HEK293 (cell line): ENCODE results near the gene YIF1B.

Experiments
- CTCF ChIA-PET: fragments of 350-600 bp; formaldehyde crosslinking; extraction: SDS; loops from one replicate; lab custom pipeline; 2021; ENCODE audit warnings: antibody characterized with exemption; lab: Yijun Ruan, JAX
- POLR2A ChIA-PET: fragments of 300-600 bp; formaldehyde crosslinking; extraction: SDS; loops from one replicate; lab custom pipeline; 2020; ENCODE audit warnings: antibody characterized with exemption, inconsistent platforms; lab: Yijun Ruan, JAX
- H3K27ac ChIP-seq: fragments of 200-500 bp; sonication (Bioruptor generic); 2 replicates; pipeline ENCODE4 v1.5.1; 2014; ENCODE audit warnings: low read depth, low read length, control low read depth, inconsistent platforms; ENCODE audit errors: extremely low read depth
- H3K36me3 ChIP-seq, 2 experiments: fragments of 200-500 bp in 1 of 2; sonication (Bioruptor generic) in 1 of 2; 1 replicate in 1 of 2; 2 replicates in 1 of 2; pipeline ENCODE4 v1.5.1; 2014 to 2017; ENCODE audit warnings: inconsistent platforms in 2 of 2, low read length in 2 of 2; ENCODE audit not compliant: control insufficient read depth in 2 of 2, insufficient read depth in 1 of 2
- H3K4me1 ChIP-seq: fragments of 200-500 bp; sonication (Bioruptor generic); 2 replicates; pipeline ENCODE4 v1.5.1; 2014; ENCODE audit warnings: mild to moderate bottlenecking, low read length, inconsistent platforms; ENCODE audit not compliant: control insufficient read depth, insufficient read depth
- H3K4me3 ChIP-seq: 2 replicates; pipeline ENCODE4 v1.5.1; 2011; ENCODE audit warnings: low read depth, mild to moderate bottlenecking, control low read depth, low read length, moderate library complexity
- H3K9me3 ChIP-seq: fragments of 200-500 bp; sonication (Bioruptor generic); 2 replicates; pipeline ENCODE4 v1.5.1; 2014; ENCODE audit warnings: low read depth, low read length, inconsistent platforms; ENCODE audit not compliant: control insufficient read depth, insufficient read depth
- GLI2 ChIP-seq: fragments of 450-650 bp; formaldehyde crosslinking; IDR thresholded peaks from 2 replicates; pipeline ENCODE4; 2017; ENCODE audit warnings: missing biosample characterization, missing genetic modification characterization, low read depth, borderline replicate concordance
- KLF8 ChIP-seq: fragments of 450-650 bp; formaldehyde crosslinking; IDR thresholded peaks from 2 replicates; pipeline ENCODE4 v1.5.1; 2016; ENCODE audit warnings: missing biosample characterization, missing genetic modification characterization
- OVOL3 ChIP-seq: fragments of 450-650 bp; formaldehyde crosslinking; IDR thresholded peaks from 2 replicates; pipeline ENCODE4 v1.5.1; 2016; ENCODE audit warnings: missing biosample characterization, missing genetic modification characterization
- YY2 ChIP-seq: fragments of 450-650 bp; formaldehyde crosslinking; IDR thresholded peaks from 2 replicates; pipeline ENCODE4 v1.5.1; 2016; ENCODE audit warnings: missing biosample characterization, missing genetic modification characterization
- ZBTB48 ChIP-seq: fragments of 450-650 bp; formaldehyde crosslinking; IDR thresholded peaks from 2 replicates; pipeline ENCODE4 v1.5.1; 2016; ENCODE audit warnings: missing biosample characterization, missing genetic modification characterization
- ZNF112 ChIP-seq: fragments of 450-650 bp; formaldehyde crosslinking; IDR thresholded peaks from 2 replicates; pipeline ENCODE4 v1.5.0; 2017; ENCODE audit warnings: missing biosample characterization, missing genetic modification characterization
- ZNF138 ChIP-seq: fragments of 450-650 bp; formaldehyde crosslinking; IDR thresholded peaks from 2 replicates; pipeline ENCODE4 v1.5.1; 2016; ENCODE audit warnings: missing biosample characterization, missing genetic modification characterization, borderline replicate concordance
- ZNF146 ChIP-seq: fragments of 450-650 bp; formaldehyde crosslinking; IDR thresholded peaks from 2 replicates; pipeline ENCODE4 v1.5.1; 2016; ENCODE audit warnings: missing biosample characterization, missing genetic modification characterization
- ZNF175 ChIP-seq: fragments of 450-650 bp; formaldehyde crosslinking; IDR thresholded peaks from 2 replicates; pipeline ENCODE4 v1.5.1; 2016; ENCODE audit warnings: missing biosample characterization, missing genetic modification characterization
- ZNF202 ChIP-seq: fragments of 450-650 bp; formaldehyde crosslinking; IDR thresholded peaks from 2 replicates; pipeline ENCODE4 v1.5.1; 2016; ENCODE audit warnings: missing biosample characterization, missing genetic modification characterization, borderline replicate concordance
- ZNF223 ChIP-seq: fragments of 450-650 bp; formaldehyde crosslinking; IDR thresholded peaks from 2 replicates; pipeline ENCODE4 v1.5.1; 2016; ENCODE audit warnings: missing biosample characterization, missing genetic modification characterization
- ZNF266 ChIP-seq: fragments of 450-650 bp; formaldehyde crosslinking; IDR thresholded peaks from 2 replicates; pipeline ENCODE4 v1.5.1; 2016; ENCODE audit warnings: missing biosample characterization, missing genetic modification characterization, low read depth
- ZNF292 ChIP-seq: fragments of 450-650 bp; formaldehyde crosslinking; IDR thresholded peaks from 2 replicates; pipeline ENCODE4 v1.5.1; 2016; ENCODE audit warnings: low read depth, missing biosample characterization, missing genetic modification characterization, borderline replicate concordance
- ZNF354C ChIP-seq: fragments of 450-650 bp; formaldehyde crosslinking; IDR thresholded peaks from 2 replicates; pipeline ENCODE4 v1.5.1; 2016; ENCODE audit warnings: missing biosample characterization, missing genetic modification characterization, low read depth, borderline replicate concordance
- ZNF391 ChIP-seq: fragments of 450-650 bp; formaldehyde crosslinking; IDR thresholded peaks from 2 replicates; pipeline ENCODE4 v1.5.1; 2016; ENCODE audit warnings: low read depth, missing biosample characterization, missing genetic modification characterization, borderline replicate concordance
- ZNF560 ChIP-seq: fragments of 450-650 bp; formaldehyde crosslinking; IDR thresholded peaks from 2 replicates; pipeline ENCODE4 v1.5.1; 2017; ENCODE audit warnings: missing biosample characterization, missing genetic modification characterization, borderline replicate concordance
- ZNF621 ChIP-seq: fragments of 450-650 bp; formaldehyde crosslinking; IDR thresholded peaks from 2 replicates; pipeline ENCODE4 v1.5.1; 2017; ENCODE audit warnings: missing biosample characterization, missing genetic modification characterization
- ZNF660 ChIP-seq: fragments of 450-650 bp; IDR thresholded peaks from 2 replicates; pipeline ENCODE4 v1.5.1; 2018; ENCODE audit warnings: missing biosample characterization, mild to moderate bottlenecking, missing genetic modification characterization
- ZNF664 ChIP-seq: fragments of 450-650 bp; formaldehyde crosslinking; IDR thresholded peaks from 2 replicates; pipeline ENCODE4 v1.5.1; 2016; ENCODE audit warnings: missing biosample characterization, missing genetic modification characterization
- ZNF701 ChIP-seq: fragments of 450-650 bp; formaldehyde crosslinking; IDR thresholded peaks from 2 replicates; pipeline ENCODE4 v1.5.1; 2016; ENCODE audit warnings: missing biosample characterization, missing genetic modification characterization
- ZNF791 ChIP-seq: fragments of 450-650 bp; formaldehyde crosslinking; IDR thresholded peaks from 2 replicates; pipeline ENCODE4 v1.5.1; 2016; ENCODE audit warnings: missing biosample characterization, missing genetic modification characterization
- TF ChIP-seq, protein P1 (sequence below): fragments of 450-650 bp; formaldehyde crosslinking; IDR thresholded peaks from 2 replicates; pipeline ENCODE4 v1.5.1; 2016; ENCODE audit warnings: missing biosample characterization, missing genetic modification characterization
- TF ChIP-seq, protein P2 (sequence below): fragments of 450-650 bp; formaldehyde crosslinking; IDR thresholded peaks from 2 replicates; pipeline ENCODE4 v1.5.1; 2016; ENCODE audit warnings: missing biosample characterization, missing genetic modification characterization, borderline replicate concordance
- TF ChIP-seq, protein P3 (sequence below): fragments of 450-650 bp; formaldehyde crosslinking; conservative IDR thresholded peaks from 2 replicates; pipeline ENCODE4 v1.5.1; 2016; ENCODE audit warnings: low read depth, missing biosample characterization, missing genetic modification characterization
- TF ChIP-seq, protein P4 (sequence below): fragments of 450-650 bp; formaldehyde crosslinking; IDR thresholded peaks from 2 replicates; pipeline ENCODE4 v1.5.1; 2017; ENCODE audit warnings: missing biosample characterization, missing genetic modification characterization
- TF ChIP-seq, protein P5 (sequence below): fragments of 450-650 bp; formaldehyde crosslinking; IDR thresholded peaks from 2 replicates; pipeline ENCODE4 v1.5.1; 2016; ENCODE audit warnings: missing biosample characterization, missing genetic modification characterization
- TF ChIP-seq, protein P6 (sequence below): fragments of 450-650 bp; formaldehyde crosslinking; IDR thresholded peaks from 2 replicates; pipeline ENCODE4 v1.5.1; 2016; ENCODE audit warnings: missing biosample characterization, missing genetic modification characterization

Gene YIF1B

DNA sequence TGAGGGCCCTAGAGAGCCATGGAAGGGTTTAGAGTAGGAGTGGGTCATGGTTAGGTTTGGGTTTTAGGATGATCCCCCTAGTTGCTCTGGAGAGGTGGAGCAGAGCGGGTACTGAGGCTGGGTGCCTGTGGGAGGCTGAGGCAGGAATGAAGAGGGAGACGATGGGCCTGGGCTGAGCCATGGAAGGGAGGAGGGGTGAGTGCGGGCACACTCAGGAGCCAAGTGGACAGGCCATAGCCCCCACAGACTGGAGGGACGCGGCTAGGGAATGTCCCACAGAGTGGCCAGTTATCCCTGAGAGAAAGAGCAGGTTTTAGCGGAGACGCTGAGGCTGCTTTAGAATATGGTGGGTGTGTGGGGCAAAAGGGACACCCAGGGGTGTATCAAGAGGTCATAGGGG, 13.9 kb upstream of the YIF1B start:
- no peaks in the 10 kb centered on the region; a peak in 1 of 3 replicates for H3K36me3 ChIP-seq
- CTCF ChIA-PET: interaction anchor here (1.0 to 9.9 kb wide), 2 partner anchors 62 to 86 kb away, joined by 4 to 183 read pairs; no protein-coding TSS in a partner anchor
- no peaks in the 10 kb centered on the region for H3K9me3 ChIP-seq
- no peak for TF ChIP-seq ZNF223 (tag by site-specific recombination)
- TF ChIP-seq ZNF660 (tag by site-specific recombination): no peak
- TF ChIP-seq ZNF791 (tag by site-specific recombination): no peak
- no peak for TF ChIP-seq ZBTB48 (tag by site-specific recombination)
- TF ChIP-seq ZNF292 (tag by site-specific recombination): no peak
- TF ChIP-seq ZNF202 (tag by site-specific recombination): no peak
- TF ChIP-seq ZNF266 (tag by site-specific recombination): no peak
- TF ChIP-seq YY2 (tag by site-specific recombination): no peak
- TF ChIP-seq, protein P1, sequence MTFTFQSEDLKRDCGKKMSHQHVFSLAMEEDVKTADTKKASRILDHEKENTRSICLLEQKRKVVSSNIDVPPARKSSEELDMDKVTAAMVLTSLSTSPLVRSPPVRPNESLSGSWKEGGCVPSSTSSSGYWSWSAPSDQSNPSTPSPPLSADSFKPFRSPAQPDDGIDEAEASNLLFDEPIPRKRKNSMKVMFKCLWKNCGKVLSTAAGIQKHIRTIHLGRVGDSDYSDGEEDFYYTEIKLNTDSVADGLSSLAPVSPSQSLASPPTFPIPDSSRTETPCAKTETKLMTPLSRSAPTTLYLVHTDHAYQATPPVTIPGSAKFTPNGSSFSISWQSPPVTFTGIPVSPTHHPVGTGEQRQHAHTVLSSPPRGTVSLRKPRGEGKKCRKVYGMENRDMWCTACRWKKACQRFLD (tag by site-specific recombination): no peak
- no peak for TF ChIP-seq GLI2
- no peak for TF ChIP-seq ZNF138 (tag by site-specific recombination)
- no peak for TF ChIP-seq ZNF701 (tag by site-specific recombination)
- no peak for TF ChIP-seq ZNF175 (tag by site-specific recombination)
- no peak for TF ChIP-seq ZNF664 (tag by site-specific recombination)
- POLR2A ChIA-PET: no interaction called here
- no peak overlapping the region for H3K27ac ChIP-seq
- no peak overlapping the region for H3K4me3 ChIP-seq
- no peaks in the 10 kb centered on the region for H3K4me1 ChIP-seq

DNA sequence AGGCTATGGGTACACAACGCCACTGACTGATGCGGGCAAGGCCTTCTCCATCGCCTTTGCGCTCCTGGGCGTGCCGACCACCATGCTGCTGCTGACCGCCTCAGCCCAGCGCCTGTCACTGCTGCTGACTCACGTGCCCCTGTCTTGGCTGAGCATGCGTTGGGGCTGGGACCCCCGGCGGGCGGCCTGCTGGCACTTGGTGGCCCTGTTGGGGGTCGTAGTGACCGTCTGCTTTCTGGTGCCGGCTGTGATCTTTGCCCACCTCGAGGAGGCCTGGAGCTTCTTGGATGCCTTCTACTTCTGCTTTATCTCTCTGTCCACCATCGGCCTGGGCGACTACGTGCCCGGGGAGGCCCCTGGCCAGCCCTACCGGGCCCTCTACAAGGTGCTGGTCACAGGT, 10.8 kb upstream of the YIF1B start:
- ChIA-PET POLR2A (interaction anchor here (0.6 kb wide), 1 partner anchor 17 kb away, joined by 4 read pairs; no protein-coding TSS in a partner anchor), CTCF (interaction anchor here (0.6 to 1.4 kb wide), 4 partner anchors 8 to 423 kb away, joined by 3 read pairs; no protein-coding TSS in a partner anchor)
- no peak overlapping the region for H3K4me3 ChIP-seq
- no peaks in the 10 kb centered on the region for H3K9me3 ChIP-seq
- no peaks in the 10 kb centered on the region for H3K4me1 ChIP-seq
- no peak overlapping the region for H3K27ac ChIP-seq
- no peaks in the 10 kb centered on the region; a peak in 1 of 3 replicates for H3K36me3 ChIP-seq
- TF ChIP-seq ZNF202 (tag by site-specific recombination) (no peak), ZNF621 (tag by site-specific recombination) (no peak), ZNF701 (tag by site-specific recombination) (no peak), ZNF354C (no peak), ZNF391 (no peak), ZNF146 (tag by site-specific recombination) (no peak), ZNF560 (no peak), KLF8 (tag by site-specific recombination) (no peak), OVOL3 (tag by site-specific recombination) (no peak), ZNF112 (no peak)
- TF ChIP-seq, protein P2, sequence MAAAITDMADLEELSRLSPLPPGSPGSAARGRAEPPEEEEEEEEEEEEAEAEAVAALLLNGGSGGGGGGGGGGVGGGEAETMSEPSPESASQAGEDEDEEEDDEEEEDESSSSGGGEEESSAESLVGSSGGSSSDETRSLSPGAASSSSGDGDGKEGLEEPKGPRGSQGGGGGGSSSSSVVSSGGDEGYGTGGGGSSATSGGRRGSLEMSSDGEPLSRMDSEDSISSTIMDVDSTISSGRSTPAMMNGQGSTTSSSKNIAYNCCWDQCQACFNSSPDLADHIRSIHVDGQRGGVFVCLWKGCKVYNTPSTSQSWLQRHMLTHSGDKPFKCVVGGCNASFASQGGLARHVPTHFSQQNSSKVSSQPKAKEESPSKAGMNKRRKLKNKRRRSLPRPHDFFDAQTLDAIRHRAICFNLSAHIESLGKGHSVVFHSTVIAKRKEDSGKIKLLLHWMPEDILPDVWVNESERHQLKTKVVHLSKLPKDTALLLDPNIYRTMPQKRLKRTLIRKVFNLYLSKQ (tag by site-specific recombination): no peak
- TF ChIP-seq, protein P3, sequence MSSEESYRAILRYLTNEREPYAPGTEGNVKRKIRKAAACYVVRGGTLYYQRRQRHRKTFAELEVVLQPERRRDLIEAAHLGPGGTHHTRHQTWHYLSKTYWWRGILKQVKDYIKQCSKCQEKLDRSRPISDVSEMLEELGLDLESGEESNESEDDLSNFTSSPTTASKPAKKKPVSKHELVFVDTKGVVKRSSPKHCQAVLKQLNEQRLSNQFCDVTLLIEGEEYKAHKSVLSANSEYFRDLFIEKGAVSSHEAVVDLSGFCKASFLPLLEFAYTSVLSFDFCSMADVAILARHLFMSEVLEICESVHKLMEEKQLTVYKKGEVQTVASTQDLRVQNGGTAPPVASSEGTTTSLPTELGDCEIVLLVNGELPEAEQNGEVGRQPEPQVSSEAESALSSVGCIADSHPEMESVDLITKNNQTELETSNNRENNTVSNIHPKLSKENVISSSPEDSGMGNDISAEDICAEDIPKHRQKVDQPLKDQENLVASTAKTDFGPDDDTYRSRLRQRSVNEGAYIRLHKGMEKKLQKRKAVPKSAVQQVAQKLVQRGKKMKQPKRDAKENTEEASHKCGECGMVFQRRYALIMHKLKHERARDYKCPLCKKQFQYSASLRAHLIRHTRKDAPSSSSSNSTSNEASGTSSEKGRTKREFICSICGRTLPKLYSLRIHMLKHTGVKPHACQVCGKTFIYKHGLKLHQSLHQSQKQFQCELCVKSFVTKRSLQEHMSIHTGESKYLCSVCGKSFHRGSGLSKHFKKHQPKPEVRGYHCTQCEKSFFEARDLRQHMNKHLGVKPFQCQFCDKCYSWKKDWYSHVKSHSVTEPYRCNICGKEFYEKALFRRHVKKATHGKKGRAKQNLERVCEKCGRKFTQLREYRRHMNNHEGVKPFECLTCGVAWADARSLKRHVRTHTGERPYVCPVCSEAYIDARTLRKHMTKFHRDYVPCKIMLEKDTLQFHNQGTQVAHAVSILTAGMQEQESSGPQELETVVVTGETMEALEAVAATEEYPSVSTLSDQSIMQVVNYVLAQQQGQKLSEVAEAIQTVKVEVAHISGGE (tag by site-specific recombination): no peak
- TF ChIP-seq, protein P4, sequence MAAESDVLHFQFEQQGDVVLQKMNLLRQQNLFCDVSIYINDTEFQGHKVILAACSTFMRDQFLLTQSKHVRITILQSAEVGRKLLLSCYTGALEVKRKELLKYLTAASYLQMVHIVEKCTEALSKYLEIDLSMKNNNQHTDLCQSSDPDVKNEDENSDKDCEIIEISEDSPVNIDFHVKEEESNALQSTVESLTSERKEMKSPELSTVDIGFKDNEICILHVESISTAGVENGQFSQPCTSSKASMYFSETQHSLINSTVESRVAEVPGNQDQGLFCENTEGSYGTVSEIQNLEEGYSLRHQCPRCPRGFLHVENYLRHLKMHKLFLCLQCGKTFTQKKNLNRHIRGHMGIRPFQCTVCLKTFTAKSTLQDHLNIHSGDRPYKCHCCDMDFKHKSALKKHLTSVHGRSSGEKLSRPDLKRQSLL: no peak
- TF ChIP-seq, protein P5, sequence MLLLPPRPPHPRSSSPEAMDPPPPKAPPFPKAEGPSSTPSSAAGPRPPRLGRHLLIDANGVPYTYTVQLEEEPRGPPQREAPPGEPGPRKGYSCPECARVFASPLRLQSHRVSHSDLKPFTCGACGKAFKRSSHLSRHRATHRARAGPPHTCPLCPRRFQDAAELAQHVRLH (tag by site-specific recombination): no peak
- TF ChIP-seq, protein P6, sequence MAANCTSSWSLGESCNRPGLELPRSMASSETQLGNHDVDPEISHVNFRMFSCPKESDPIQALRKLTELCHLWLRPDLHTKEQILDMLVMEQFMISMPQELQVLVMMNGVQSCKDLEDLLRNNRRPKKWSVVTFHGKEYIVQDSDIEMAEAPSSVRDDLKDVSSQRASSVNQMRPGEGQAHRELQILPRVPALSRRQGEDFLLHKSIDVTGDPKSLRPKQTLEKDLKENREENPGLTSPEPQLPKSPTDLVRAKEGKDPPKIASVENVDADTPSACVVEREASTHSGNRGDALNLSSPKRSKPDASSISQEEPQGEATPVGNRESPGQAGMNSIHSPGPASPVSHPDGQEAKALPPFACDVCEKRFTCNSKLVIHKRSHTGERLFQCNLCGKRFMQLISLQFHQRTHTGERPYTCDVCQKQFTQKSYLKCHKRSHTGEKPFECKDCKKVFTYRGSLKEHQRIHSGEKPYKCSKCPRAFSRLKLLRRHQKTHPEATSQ (tag by site-specific recombination): no peak
